HG03175 (cell line): ENCODE results near the gene FCHSD1.

Experiments used
- ATAC-seq: cut with Tn5 transposase; IDR thresholded peaks from one replicate; pipeline ENCODE4 v1.9.1; 2021; ENCODE audit warnings: mild to moderate bottlenecking, moderate library complexity; ENCODE audit not compliant: unreplicated experiment

Gene FCHSD1

DNA sequence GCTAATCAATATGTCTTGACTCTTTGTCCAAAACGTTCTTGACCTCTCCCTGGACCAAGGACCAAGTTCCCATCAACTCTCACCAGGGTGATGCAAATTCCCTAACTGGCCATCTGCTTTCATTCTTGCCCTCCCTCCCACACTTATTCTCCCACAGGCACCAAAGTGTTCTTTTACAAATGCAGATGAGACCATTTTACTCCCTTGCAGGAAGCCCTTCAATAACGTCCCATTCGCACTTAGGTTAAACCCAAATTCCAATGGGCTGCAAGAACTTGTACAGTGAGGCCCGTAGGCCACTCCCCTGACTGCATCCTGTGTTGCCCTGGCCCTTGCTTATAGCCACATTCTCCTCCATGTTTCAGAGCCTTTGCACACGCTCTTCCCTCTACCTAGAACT, 23.5 kb upstream of the FCHSD1 start:
- no peak for ATAC-seq

DNA sequence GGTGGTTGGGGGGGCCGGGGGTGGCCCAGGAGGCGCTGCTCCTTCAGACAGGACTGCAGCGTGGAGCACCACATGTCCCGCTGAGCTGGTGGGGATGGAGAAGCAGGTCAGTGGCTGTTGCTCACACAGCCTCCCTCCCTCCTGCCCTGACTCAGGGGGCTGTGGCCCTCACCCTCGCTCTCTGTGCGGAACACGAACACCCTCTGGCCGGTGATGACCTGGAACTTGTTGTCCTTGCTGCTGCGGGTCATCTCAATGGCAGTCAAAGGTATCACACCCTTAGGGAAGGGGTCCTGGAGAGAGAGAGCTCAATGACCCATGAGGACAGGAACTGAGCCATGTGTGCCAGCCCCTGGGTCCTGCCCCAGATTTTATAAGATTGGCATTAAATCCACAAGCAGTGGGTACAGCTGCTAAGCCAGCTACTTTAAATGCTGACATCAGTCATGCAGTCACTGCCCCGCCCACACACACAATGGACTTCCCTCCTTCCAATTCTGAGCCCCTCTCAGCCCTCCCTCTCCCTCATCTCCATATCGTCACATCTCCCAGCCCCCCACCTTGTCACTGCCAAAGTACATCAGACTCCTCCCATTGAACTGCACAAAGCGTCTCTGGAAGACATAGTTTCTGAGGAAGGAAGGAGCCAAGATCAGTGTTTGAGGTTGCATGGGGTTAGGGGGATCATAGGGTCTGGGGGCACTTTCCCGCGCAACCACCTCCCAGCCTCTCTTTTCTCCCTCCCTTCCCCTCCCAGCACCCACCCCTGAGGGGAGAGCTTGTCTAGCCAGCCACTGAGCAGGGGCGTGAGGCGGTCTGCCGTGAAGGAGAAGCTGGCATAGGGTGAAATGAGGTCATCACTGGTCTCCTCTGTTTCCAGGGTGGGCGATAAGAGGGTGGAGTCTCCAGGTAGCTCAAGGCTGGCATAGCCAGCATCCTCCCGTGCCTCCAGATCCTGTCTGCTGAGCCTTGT, 21.9 kb upstream of the FCHSD1 start:
- no peak for ATAC-seq

DNA sequence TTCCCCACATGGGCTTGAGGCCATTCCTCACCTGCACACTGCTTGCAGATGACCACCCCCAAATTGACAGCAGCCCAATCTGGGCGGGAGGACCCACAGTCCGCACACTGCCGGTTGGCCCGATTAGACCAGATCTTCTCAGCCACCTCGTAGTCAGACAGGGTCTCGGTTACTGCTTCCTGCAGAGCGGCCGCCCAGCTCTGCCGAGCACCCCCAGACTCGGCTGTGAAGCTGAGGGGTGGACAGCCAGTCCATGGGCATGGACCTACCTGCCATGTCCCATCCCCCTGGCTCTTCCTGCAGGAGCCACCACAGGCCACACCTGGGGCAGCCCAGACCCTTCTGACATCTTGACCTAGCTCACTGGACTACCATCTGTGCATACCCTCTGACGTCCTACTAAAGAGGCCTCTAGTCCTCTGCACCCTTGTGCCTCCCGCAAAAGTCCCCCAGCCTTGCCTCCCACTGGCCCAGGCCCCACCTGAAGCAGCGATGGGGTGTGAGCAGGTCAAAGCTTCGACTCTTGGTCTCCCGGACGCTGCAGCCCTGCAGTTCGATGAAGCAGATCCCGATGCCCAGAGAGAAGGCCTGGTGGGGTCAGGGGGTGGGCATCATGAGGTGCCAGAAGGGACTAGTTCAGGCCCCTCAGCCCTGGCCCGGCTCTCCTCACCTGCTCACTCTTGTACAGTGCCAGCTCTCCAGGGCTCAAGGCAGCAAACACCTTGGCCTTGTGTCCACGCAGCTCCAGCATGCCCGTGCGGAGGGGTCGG, 21.0 kb upstream of the FCHSD1 start:
- ATAC-seq, result no peak

DNA sequence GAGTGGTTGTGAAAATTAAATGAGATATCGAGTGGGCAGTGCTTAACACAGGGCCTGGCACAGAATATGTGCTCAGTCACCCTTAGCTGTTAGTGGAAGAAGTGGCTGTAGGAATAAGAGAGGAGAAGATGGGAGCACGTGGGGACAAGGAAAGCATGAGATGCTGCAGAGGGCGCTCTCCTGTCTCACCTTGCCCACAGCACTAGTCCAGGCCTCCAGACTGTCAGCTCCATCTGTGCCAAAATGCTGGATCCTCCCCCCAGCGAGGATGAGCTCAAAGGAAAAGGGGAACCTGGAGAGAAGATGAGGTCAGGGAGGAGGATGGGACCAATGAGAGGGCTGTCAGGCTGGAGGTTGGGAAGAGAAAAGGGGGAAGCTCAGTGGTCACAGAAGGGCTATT, 18.3 kb upstream of the FCHSD1 start:
- ATAC-seq, result no peak

DNA sequence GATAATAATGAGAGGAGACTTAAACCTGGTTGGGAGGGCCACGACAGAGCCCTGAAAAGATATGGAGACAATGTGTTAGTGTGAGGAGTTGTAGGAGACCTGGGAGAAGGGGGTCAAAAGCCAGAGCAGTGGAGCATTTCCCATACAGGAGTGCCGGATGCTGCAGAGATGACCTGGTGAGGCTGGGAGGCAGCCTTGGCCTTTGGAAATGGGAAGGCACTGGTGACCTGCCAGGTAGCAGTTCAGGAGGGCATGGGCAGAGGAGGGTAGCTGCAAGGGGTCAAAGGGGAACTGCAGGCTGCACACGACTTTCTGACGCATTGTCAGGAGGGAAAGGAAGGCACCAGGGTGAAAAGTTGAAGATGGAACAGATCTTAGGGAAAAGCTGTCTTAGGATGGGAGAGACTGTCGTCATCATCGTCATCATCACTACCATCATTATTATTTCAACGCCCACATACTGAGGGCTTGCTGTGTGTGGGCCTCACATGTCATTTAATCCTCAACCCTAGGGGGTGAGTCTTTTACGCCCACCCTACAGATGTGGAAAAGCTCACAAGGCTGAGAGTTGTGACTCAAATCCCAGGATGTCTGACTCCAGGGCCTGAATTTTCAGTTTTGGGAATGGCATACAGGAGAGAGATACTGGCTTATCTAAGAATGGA, 17.5 kb upstream of the FCHSD1 start:
- no peak for ATAC-seq

DNA sequence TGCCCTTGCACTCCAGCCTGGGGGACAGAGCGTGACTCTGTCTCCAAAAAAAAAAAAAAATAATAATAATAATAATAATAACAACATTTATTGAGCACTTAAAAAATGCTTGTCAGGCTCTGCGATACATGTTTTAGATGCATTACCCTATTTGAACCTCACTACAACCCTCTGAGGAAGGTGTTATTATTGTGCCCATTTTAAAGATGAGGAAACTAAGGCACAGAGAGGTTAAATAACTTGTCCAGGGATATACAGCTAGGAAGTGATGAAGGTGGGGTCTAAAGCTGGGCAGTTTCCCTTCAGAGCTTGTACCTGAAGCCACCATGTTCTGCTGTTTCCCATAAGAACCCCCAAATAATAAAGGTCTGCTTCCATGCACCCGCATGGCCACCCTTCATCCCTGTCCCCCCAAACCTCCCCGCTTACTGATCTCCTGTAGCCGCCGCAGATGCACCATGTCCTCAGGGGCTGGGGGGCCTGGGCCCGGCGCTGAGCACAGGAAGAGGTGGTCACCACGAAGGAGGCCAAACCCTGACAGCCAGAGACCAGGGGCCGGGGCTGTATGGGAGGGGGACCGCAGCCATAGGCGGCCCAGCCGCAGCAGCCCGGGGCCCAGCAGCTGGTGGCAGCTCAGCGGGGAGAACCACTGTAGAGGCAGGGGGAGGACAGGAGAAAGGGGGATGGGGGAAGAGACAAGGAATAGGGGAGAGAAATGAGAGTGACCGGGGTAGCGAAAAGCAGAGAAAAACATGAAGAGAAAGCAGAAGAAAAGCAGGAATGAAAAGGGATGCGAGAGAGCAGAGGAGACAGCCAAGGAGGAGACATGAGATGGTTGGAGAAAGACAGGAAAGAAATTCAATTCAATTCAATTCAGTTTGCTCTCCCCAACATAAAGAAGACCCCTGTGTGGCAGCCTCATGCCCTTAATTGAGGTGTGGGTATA, 15.1 kb upstream of the FCHSD1 start:
- ATAC-seq, result no peak

DNA sequence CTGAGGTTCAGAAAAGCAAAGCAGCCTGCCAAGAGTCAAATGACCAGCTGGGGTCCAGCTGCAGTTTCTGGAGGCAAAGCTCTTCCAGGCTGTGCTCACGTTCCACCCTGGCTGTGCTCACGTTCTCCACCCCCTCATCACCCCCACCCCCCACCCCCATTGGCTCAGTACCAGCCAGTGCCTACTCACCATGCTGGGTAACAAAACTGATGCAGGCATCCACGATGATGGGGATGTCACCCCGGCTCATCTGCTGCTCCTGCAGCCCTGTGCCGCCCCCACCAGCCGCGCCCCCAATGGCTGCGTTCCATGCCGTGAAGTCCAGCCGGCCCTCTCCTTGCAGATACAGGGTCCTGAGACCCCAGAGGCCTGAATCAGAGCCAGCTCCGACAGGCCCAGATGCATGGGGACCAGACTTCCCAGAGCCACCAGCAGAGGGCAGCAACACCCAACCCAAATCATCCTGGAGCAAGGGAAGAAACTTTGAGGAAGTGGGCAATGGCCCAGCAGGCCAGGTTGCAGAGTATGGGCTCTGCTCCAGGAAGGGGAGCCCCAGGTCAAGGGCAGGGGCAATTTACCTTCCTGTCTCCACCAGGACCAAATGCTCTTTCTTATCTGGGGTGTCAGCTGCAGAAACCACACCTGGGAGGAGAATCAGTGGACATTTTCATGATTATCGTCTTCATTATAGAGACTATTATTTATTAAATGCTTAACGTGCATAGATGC, 13.7 kb upstream of the FCHSD1 start:
- ATAC-seq, result peak; percentile 95

DNA sequence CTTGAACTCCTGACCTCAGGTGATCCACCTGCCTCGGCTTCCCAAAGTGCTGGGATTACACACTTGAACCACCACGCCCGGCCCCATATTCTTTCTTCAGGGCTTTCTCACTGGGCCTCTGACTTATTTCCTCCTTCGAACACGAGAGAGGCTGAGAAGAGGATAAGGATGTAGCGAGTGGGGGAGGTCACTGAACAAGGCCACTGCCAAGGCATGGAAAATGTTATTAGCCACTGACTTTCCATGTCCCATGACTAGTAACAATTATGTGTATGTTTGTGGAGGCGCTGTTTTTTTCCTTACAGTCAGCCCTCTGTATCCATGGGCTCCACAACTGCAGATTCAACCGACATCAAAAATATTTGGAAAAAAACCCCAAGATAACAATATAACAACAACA, 12.3 kb upstream of the FCHSD1 start:
- ATAC-seq, result no peak

DNA sequence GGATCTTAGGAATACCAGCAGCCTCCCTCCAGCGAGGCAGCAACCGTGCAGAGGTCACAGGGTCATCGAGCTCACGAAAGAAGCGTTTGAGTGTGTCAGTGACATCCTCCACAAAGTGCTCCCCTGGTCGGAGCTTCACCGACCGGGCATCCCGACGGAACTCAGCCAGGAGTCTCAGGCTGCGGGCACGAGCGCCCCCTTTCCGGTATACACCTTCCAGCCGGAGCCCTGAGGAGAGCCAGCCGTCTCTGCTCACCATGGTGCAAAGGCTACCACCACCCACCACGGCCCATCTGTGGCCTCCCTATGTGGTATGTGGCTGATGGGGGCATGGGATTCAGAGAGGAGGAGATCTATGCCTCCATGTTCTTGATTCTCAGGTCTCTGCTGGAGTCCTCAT, 10.8 kb upstream of the FCHSD1 start:
- no peak for ATAC-seq

DNA sequence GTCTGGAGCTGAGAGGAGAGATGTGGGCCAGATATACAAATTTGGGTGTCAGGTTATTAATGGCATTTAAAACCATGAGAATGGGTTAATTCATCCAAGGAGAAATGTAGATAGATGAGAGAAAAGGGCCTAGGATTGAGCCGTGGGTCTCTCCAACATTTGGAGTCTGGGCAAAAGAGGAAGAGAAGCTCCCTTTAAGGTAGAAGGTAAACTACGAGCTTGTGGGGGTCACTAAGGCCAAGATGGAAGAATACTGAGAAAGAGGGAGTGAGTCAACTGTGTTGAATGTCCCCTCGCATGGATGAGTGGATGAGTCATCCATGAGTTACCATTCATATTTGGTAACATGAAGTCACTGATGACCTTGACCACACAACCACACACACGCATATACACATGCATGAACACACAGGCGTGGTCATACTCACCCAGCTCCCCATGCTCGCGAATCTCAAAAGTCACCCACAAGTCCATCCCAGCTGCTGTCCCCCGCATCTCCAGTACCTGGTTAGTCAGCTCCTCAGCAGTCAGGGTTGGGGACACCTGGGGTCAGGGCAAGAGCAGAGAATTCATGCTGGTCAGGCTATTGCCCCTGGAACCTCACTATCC, 6.8 kb upstream of the FCHSD1 start:
- ATAC-seq, result peak; percentile 65

DNA sequence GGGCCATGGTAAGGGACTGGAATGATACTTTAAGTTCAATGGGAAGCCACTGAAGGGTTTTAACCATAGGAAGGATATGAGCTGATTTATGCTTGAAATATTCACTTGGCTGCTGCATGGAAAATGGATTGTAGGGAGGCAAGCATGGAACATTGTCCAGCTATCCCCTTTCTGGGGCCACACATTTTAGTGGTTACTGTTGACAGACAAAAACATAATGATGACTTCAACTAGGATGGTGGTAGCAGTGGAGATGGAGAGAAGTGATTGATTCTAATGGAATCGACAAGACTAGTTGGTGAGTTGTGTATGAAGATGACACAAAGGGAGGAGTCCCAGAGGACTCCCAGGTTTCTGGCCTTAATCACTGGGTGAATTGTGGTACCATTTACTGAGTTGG, 6.2 kb upstream of the FCHSD1 start:
- ATAC-seq, result no peak

DNA sequence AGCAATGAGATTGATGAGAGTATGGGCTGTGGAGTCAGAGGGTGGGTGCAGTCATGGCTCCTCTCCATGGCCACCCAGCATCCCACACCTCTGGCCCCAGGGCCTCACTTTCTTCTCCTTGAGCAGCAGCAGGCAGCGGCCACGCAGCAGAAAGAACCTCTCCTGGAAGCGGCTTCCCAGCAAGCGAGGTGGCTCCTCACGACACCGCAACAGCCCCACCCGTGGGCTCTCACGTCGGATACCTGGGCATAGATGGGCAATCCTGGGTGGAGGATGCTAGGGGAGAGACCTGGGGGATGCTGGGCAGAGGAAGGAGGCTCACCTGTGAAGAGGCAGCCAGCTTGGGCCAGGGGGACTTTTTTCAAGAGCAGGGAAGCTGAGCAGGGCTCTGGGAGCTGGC, 5.2 kb upstream of the FCHSD1 start:
- no peak for ATAC-seq

DNA sequence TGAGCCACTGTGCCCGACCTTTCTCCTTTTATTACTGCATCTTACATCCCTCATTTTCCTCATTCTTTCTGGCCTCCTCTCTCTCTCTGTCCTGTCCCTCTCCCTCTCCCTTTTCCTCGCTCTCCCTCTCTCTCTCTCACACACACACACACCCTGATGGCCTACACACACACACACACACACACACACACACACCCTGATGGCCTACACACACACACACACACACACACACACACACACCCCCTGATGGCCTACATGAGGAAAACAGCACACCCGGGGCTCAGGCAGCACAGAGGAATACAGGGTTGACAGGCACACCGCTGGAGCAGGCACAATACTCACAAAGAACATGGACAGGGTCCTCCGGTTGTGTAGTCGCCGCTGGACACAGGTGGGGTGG, 3.8 kb upstream of the FCHSD1 start:
- no peak for ATAC-seq

DNA sequence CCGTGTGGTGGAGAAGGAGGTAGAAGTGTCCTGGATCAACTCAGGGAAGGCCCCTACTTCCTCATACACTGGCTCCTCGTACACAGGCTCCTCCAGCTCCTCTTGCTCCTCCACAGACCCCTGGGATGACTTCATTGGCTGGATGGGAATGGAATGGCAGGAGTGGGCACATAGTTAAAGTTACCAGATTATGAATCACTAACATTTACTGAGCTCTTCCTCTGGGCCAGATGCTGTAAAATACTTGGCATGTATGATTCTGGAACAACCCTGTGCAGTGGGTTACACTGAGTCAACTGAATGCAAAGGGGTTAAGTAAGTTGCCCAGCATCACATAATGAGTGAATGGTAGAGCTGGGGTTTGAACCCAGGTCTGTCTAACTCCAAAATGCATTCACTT, 3.1 kb upstream of the FCHSD1 start:
- no peak for ATAC-seq

DNA sequence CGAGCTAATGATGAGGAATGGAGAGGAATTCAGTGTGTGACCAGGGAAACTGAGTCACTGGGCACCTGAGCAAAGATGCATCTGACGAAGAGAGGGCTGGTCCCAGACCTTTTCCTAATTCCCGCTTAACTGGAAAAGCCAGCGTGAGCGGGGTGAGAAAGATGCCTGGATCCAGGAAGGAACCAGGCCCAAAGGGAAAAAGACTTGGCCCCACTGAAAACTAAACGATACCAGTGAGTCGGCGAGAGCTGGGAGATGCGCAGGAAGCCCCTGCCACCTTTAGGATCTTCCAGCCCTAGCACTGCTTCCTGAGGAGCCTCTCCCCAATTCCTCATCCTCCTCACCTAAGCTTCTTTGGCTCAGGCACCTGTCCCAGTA, 499 bp upstream of the FCHSD1 start:
- no peak for ATAC-seq

DNA sequence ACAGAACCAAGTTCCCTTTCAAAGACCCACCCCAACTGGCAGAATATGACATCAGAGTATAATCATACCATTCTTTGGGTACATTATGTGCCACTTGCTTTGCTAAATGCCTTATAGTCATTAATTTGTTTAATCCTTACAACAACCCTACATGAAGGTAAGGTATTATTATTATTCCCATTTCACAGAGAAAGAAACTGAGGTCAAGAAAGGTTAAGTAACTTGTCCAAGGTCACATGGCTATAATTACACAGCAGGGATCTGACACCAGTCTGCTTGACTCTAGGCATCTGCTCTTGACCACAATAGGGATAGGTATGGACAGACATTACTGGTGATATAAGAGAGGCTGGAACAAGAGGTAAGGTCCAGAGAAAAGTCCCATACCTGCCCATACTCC, 1.2 kb downstream of the FCHSD1 start:
- no peak for ATAC-seq

DNA sequence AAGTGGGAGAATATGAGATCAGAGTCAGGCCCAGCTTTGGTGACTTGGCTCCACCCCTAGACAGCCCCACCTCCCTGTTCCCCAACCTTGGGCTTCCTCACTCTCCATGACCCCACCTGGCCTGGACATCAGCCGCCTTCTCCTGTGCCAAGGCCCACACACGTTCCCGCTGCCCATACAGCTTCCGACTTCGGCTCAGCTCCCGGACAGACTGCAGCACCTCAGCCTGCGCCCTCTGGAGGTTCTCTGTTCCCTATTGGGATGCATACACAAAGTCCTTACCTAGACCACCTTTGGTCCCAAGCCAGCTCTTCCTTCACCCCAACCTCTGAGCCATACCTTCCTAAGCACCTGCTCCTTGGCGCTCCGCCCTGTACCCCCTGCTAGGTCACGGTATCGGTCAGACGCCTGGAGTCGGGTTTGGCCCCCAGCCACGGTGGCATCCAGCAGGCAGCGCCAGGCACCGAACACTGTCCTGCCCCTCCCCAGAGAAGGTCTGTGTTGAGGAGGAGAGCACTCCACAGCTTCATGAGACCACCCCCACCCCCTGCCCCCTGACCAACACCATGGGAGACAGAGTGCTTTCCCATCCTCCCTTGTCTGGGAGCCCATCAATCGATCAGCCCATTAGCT, 2.0 kb downstream of the FCHSD1 start:
- ATAC-seq, result no peak

DNA sequence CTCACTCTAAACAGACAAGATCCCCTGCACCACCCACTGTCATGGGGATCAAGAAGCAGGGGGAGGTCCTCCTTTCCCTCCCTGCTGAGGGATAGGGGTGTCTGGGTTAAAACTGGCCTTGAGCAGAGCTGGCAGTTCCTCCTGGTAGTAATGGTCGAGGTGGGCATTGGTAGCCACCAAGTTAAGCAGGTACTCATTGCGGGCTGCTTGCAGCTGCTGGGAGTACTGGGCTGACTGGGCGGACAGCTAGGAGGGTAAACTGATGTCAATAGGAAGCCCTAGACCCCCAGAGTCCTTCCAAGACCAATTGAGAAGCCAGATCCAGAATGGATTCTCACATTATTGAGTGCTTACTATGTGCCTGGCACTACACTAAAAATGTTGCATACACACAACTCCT, 3.4 kb downstream of the FCHSD1 start:
- no peak for ATAC-seq

DNA sequence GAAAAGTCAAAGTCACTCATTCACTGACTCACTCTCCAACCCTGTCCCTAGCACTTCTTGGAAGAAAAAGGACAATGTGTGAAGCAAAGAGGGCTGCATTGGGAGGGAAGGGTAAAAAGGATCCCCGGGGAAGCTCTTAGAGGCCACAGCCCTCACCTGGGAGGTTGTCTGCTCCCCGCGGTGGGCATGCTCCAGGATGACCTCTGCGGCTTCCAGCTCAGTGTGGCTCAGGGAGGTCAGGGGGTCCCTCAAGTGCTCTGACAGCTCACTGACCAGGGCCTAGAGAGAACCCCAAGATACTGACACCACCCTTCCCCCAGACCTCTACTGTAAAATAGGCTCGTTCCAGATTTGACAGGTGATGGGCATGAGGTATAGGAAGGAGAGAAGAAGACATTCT, 4.0 kb downstream of the FCHSD1 start:
- ATAC-seq, result no peak
